A673 (cell line): ENCODE data around the gene GCSAML. TPM values are rescaled to one million over a fixed set of nuclear protein-coding genes. Genes with fewer than 3 reads are reported as not detected.

Source experiments
- BruUV-seq: library from RNA; stranded (reverse); fragments of 400-500 nt; replicated peaks from 2 replicates; lab custom pipeline; 2021; lab: Mats Ljungman, UMichigan
- CTCF ChIA-PET: fragments of 300-600 bp; sonication (Branson Sonifier 250); formaldehyde crosslinking; loops from one replicate; lab custom pipeline; 2022; ENCODE audit warnings: antibody characterized with exemption; lab: Charles Lee
- POLR2A ChIA-PET: fragments of 300-600 bp; sonication (Branson Sonifier 250); formaldehyde crosslinking; loops from one replicate; lab custom pipeline; 2022; ENCODE audit warnings: antibody characterized with exemption; ENCODE audit not compliant: low non-redundant PET; lab: Charles Lee
- DNase-seq: peaks from one replicate; pipeline ENCODE4 v3.0.0-alpha.2; 2015; ENCODE audit warnings: low spot score
- H3K27ac ChIP-seq: fragments of 200-600 bp; sonication (generic); 2 replicates; pipeline ENCODE4 v1.5.1; 2016; ENCODE audit warnings: mixed run types, low read depth, mild to moderate bottlenecking, mixed read lengths, antibody characterized with exemption, low read length; ENCODE audit not compliant: poor library complexity, severe bottlenecking
- H3K27me3 ChIP-seq: fragments of 200-600 bp; sonication (generic); replicated peaks from 2 replicates; pipeline ENCODE4 v1.6.1; 2017; ENCODE audit warnings: mixed run types, low read depth, mild to moderate bottlenecking, mixed read lengths, antibody characterized with exemption, low read length; ENCODE audit not compliant: insufficient read depth, poor library complexity
- H3K36me3 ChIP-seq: fragments of 200-600 bp; sonication (generic); 2 replicates; pipeline ENCODE4 v1.6.1; 2016; ENCODE audit warnings: mixed run types, mild to moderate bottlenecking, mixed read lengths, antibody characterized with exemption, low read length; ENCODE audit not compliant: insufficient read depth, poor library complexity, severe bottlenecking
- H3K4me1 ChIP-seq: fragments of 200-600 bp; sonication (generic); 2 replicates; pipeline ENCODE4 v1.6.1; 2017; ENCODE audit warnings: mixed run types, mild to moderate bottlenecking, mixed read lengths, antibody characterized with exemption, low read length; ENCODE audit not compliant: insufficient read depth, poor library complexity, severe bottlenecking
- H3K4me3 ChIP-seq: fragments of 200-600 bp; sonication (generic); 2 replicates; pipeline ENCODE4 v1.5.1; 2016; ENCODE audit warnings: low read depth, mixed run types, mild to moderate bottlenecking, mixed read lengths, low read length; ENCODE audit not compliant: poor library complexity, severe bottlenecking
- H3K9me3 ChIP-seq: fragments of 200-600 bp; sonication (generic); 2 replicates; pipeline ENCODE4 v1.6.1; 2016; ENCODE audit warnings: mixed run types, low read depth, mild to moderate bottlenecking, mixed read lengths, antibody characterized with exemption, low read length; ENCODE audit not compliant: poor library complexity, severe bottlenecking
- CTCF ChIP-seq: fragments of 300-800, 200-600 bp; sonication (generic); conservative IDR thresholded peaks from 2 replicates; pipeline ENCODE4 v1.5.1; 2017; ENCODE audit warnings: low read depth, mild to moderate bottlenecking, antibody characterized with exemption, low read length, moderate library complexity, mixed read lengths
- EZH2 ChIP-seq: fragments of 200-600 bp; sonication (generic); IDR thresholded peaks from 2 replicates; pipeline ENCODE4 v1.6.1; 2017; ENCODE audit warnings: borderline replicate concordance, low read depth, mild to moderate bottlenecking, mixed read lengths, antibody characterized with exemption, low read length; ENCODE audit not compliant: poor library complexity, severe bottlenecking
- intact Hi-C: fragments of 100-400 bp; cut with micrococcal nuclease; formaldehyde crosslinking; loops from one replicate; pipeline ENCODE4 v1.10.0; 2022; ENCODE audit not compliant: unreplicated experiment
- total RNA-seq: library from RNA; stranded (reverse); gene quantifications from 2 replicates; pipeline ENCODE4 v1.2.3, GENCODE V29; 2021

The GCSAML gene
- total RNA-seq, 1 experiment from 2014 or later: not detected

GRCh38 chr1:247548092-247548491 lies 842 bp upstream of the GCSAML start:
- no peak for TF ChIP-seq EZH2
- no peak for TF ChIP-seq CTCF
- Histone ChIP-seq H3K4me3 (no peak overlapping the region), H3K36me3 (no peaks in the 10 kb centered on the region), H3K9me3 (no peaks in the 10 kb centered on the region), H3K27me3 (peaks cover 14% of the 10 kb centered on the region), H3K27ac (no peak overlapping the region), H3K4me1 (no peaks in the 10 kb centered on the region)
- CTCF ChIA-PET: no interaction called here
- intact Hi-C loops: no loop called here
- no TSS peak for BruUV-seq
- no peak for DNase-seq
- POLR2A ChIA-PET: no interaction called here

- H3K4me1 ChIP-seq: no peaks in the 10 kb centered on the region
- intact Hi-C loops: no loop called here
- TF ChIP-seq EZH2: no peak
- no peak for TF ChIP-seq CTCF
- no peak for DNase-seq
- POLR2A ChIA-PET: no interaction called here
- H3K4me3 ChIP-seq: no peak overlapping the region
- BruUV-seq: no TSS peak
- no peaks in the 10 kb centered on the region for H3K9me3 ChIP-seq
- no peak overlapping the region for H3K27ac ChIP-seq
- CTCF ChIA-PET: no interaction called here
- H3K36me3 ChIP-seq: no peaks in the 10 kb centered on the region
- H3K27me3 ChIP-seq: peaks cover 12% of the 10 kb centered on the region
These were observed 2.8 kb downstream of the GCSAML start for GRCh38 chr1:247551721-247552120.

- no peaks in the 10 kb centered on the region for H3K4me1 ChIP-seq
- no peak overlapping the region for H3K4me3 ChIP-seq
- H3K27ac ChIP-seq: no peak overlapping the region
- no peak for TF ChIP-seq CTCF
- no peak for TF ChIP-seq EZH2
- no peaks in the 10 kb centered on the region for H3K9me3 ChIP-seq
- POLR2A ChIA-PET: no interaction called here
- intact Hi-C loops: no loop called here
- no peaks in the 10 kb centered on the region for H3K36me3 ChIP-seq
- peaks cover 17% of the 10 kb centered on the region for H3K27me3 ChIP-seq
- CTCF ChIA-PET: no interaction called here
- BruUV-seq: no TSS peak
- no peak for DNase-seq
These were observed 3.3 kb downstream of the GCSAML start for GRCh38 chr1:247552231-247552630.
